Heart right ventricle (tissue), 16 donors: Measurements from ENCODE around the gene KLHL30. TPM values are rescaled to one million over a fixed set of nuclear protein-coding genes. Genes with fewer than 3 reads are reported as not detected.

Source experiments
- ATAC-seq, 8 donors: fragments of 200-7000 bp; cut with Tn5 transposase; one replicate each; pipeline ENCODE4 v1.9.1; 2020; ENCODE audit warnings: mild to moderate bottlenecking in 8 of 8, moderate library complexity in 8 of 8, moderate number of reproducible peaks in 1 of 8
- DNase-seq, 2 donors: peaks; one replicate each; pipeline ENCODE4 v3.0.0-alpha.2; 2020
- H3K27ac ChIP-seq, 10 donors: fragments of 200-600 bp; sonication (generic) in 2 of 10; one replicate each; pipeline versions ENCODE4 v1.5.0 to v1.8.0; 2020 to 2022; ENCODE audit warnings: mild to moderate bottlenecking in 3 of 10
- H3K27me3 ChIP-seq, 7 donors: fragments of 200-600 bp; one replicate each; pipeline ENCODE4 v1.8.0; 2021 to 2022; ENCODE audit warnings: mild to moderate bottlenecking in 2 of 7
- H3K36me3 ChIP-seq, 9 donors: fragments of 200-600 bp; sonication (generic) in 1 of 9; one replicate each; pipeline versions ENCODE4 v1.5.0 to v1.8.0; 2020 to 2022; ENCODE audit warnings: mild to moderate bottlenecking in 2 of 9
- H3K4me1 ChIP-seq, 9 donors: fragments of 200-600 bp; sonication (generic) in 1 of 9; one replicate each; pipeline versions ENCODE4 v1.5.0 to v1.8.0; 2020 to 2022; ENCODE audit warnings: mild to moderate bottlenecking in 4 of 9
- H3K4me3 ChIP-seq, 10 donors: fragments of 200-600 bp; sonication (generic) in 2 of 10; one replicate each; pipeline versions ENCODE4 v1.5.0 to v1.8.0; 2020 to 2022; ENCODE audit warnings: mild to moderate bottlenecking in 7 of 10, moderate library complexity in 2 of 10
- H3K9me3 ChIP-seq, 11 donors: fragments of 200-600 bp in 10 of 11; sonication (generic) in 2 of 11; one replicate each; pipeline versions ENCODE4 v1.5.0 to v1.8.0; 2013 to 2022; ENCODE audit warnings: mild to moderate bottlenecking in 2 of 11, control low read depth in 1 of 11, moderate library complexity in 1 of 11
- WGBS, 2 donors: extraction: QIAGEN DNeasy Blood & Tissue Kit; methylation state at CpG; one replicate each; pipeline ENCODE4 v1.1.7; 2013; ENCODE audit warnings: inconsistent platforms in 1 of 2; 5-methylcytosine and 5-hydroxymethylcytosine counted together
- intact Hi-C, 10 donors: fragments of 100-400 bp; cut with DNase I; formaldehyde crosslinking; loops; one replicate each; pipeline versions ENCODE4 v1.11.1 to v1.14.2; 2022
- polyA plus RNA-seq, 2 donors: library from polyadenylated mRNA; stranded (reverse); fragments of 200-250 nt; gene quantifications; one replicate each; pipeline ENCODE4 v1.2.3, GENCODE V29; 2013
- total RNA-seq, 10 donors: library from RNA; stranded (reverse); fragmentation: NEBNext Ultra II Directional in 3 of 10; extraction: Animal tissue kit (Norgen Biotek cat#: 25700) in 3 of 10; gene quantifications; one replicate each; pipeline versions ENCODE4 v1.2.1 to v1.2.4, GENCODE V29; 2021 to 2023
- TF ChIP-seq, protein P1 (sequence below), 9 donors: fragments of 200-600 bp; sonication (generic) in 2 of 9; IDR thresholded peaks; one replicate each; pipeline versions ENCODE4 v1.5.0 to v1.8.0; 2021 to 2022; ENCODE audit warnings: antibody characterized with exemption in 9 of 9, mild to moderate bottlenecking in 5 of 9, moderate library complexity in 1 of 9
- donor health status: Arrhythmogenic right ventricular cardiomyopathy.
- donor health status: ischemic (EF 13 %, LVEDD 7.1; RV severe dilation, severe dysfunction).
- donor health status: healthy with polysubstance abuse.
- donor health status: DM: no; HTN: yes; CAD: no.
- donor health status: DM: no; HTN: no; CAD: no.
- donor health status: ischemic (EF 25% LVEDD 6.9; RV normal size, moderate dysfunction).
- donor health status: ischemic (EF 25% LVEDD 5.7; RV mildly dilated, moderate dysfunction).
- donor health status: healthy.
- donor health status: DM: yes; HTN: yes; CAD: no.
- donor health status: Ischemic cardiomyopathy.
- donor health status: ischemic (EF 35%, LVEDD 5.7; RV mildly dilated, moderate dysfunction).
- donor health status: nonischemic (EF 11% LVEDD 7.7; RV severe dilation, severe dysfunction).
- donor health status: DM: yes; HTN: yes; CAD: no.
- donor health status: PGD.
- donor health status: ischemic (EF 29% LVEDD 5.4; RV normal size, mild dysfunction).
- donor health status: nonischemic (EF 23%, LVEDD 6.1; RV moderate dilation, normal function).

KLHL30 gene
- total and polyA plus RNA-seq, 12 donors, result 3.0 to 30.1 (median 25.9) TPM

DNA sequence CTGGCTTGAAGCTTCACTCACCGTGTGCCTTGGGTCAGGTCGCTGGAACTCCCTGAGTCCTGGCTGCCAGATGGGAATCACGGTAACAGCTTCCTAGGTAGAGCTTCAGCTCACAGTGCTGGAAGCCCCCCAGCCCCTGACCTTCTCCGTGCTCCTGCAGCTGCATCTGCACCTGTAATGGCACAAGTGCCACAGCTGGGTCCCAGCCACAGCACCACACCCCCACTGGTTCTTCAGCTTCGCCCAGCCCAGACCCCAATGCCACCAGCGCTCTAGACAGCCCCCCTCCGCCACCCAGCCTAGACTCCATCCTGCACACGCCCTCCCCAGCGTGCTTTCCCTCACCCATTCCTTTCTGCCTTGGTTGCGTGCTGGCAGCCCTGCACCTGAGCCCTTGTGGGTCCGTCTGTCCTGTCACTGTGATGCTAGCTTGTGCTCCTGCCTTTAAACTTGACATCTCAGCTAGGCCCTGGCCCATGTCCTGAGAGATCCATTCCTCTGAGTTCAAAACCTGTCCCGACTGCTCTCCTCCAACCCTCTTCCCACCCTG is 45.9 kb upstream of the KLHL30 start:
- H3K27me3 ChIP-seq, result no peaks in the 10 kb centered on the region
- no peak overlapping the region for H3K4me3 ChIP-seq
- peaks cover 0 to 4% (median 0%) of the 10 kb centered on the region in 9 donors for H3K36me3 ChIP-seq
- ATAC-seq (peak in 1 of 8 donors; percentile 19), DNase-seq (no peak)
- WGBS, 2 donors, result 96% methylated on average over 12 of the region's 12 CpGs
- no peak overlapping the region for H3K27ac ChIP-seq
- H3K4me1 ChIP-seq, result peaks cover 0 to 2% (median 0%) of the 10 kb centered on the region in 9 donors
- no peaks in the 10 kb centered on the region for H3K9me3 ChIP-seq
- TF ChIP-seq, protein P1, sequence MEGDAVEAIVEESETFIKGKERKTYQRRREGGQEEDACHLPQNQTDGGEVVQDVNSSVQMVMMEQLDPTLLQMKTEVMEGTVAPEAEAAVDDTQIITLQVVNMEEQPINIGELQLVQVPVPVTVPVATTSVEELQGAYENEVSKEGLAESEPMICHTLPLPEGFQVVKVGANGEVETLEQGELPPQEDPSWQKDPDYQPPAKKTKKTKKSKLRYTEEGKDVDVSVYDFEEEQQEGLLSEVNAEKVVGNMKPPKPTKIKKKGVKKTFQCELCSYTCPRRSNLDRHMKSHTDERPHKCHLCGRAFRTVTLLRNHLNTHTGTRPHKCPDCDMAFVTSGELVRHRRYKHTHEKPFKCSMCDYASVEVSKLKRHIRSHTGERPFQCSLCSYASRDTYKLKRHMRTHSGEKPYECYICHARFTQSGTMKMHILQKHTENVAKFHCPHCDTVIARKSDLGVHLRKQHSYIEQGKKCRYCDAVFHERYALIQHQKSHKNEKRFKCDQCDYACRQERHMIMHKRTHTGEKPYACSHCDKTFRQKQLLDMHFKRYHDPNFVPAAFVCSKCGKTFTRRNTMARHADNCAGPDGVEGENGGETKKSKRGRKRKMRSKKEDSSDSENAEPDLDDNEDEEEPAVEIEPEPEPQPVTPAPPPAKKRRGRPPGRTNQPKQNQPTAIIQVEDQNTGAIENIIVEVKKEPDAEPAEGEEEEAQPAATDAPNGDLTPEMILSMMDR (IDR thresholded peaks at IDR 0.05), result no peak
- intact Hi-C loops, result no loop called here

DNA sequence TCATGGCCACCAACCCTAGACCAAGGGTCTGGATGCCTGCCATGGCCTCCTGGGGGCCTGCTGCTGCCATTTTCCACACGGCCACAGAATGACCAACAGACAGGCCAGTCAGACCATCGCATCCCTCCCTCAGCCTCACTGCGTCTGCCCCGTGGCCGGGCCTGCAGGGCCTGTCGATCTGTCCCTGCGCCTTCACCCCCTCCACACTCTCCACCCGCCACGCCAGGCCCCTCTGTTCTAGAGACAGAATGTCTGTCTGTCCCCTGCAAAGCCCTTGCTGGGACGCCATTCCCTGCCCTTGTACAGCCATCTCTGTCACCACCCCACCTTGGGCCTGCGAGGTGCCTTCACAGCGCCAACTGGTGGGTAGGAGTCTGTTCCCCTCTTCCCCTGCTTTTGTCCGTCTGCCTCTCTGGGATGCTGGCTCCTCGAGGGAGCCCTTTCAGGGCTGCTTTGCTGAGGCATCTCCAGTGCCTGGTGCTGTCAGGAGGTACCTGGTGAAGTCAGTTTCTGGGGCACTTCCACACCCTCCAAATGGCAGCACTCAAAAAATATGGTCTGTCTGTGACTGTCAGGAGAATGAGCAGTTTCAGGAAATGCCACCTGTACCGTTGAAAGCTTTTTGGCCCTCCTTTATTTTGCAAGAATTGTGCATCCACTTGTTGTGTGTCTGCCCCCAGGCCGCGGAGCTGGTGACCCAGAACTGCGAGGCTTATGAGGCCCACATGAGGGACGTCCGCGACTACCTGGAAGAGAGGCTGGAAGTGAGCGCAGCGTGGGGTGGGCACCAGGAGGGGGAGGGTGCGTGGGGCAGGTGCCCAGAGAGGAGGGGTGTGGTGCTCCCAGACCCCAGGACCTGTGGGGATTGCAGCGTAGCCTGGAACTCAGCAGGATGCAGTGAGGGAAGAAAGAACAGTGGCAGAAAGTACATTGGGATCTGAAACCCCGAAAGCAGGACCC is 45.0 kb upstream of the KLHL30 start:
- Histone ChIP-seq H3K4me1 (no peaks in the 10 kb centered on the region), H3K27me3 (no peaks in the 10 kb centered on the region), H3K36me3 (peaks cover 0 to 4% (median 0%) of the 10 kb centered on the region in 9 donors), H3K27ac (no peak overlapping the region), H3K4me3 (no peak overlapping the region), H3K9me3 (no peaks in the 10 kb centered on the region)
- WGBS, 2 donors, result 89 to 91% methylated on average over 26 of the region's 26 CpGs
- intact Hi-C loops, result no loop called here
- TF ChIP-seq, protein P1 (IDR thresholded peaks at IDR 0.05), result no peak
- DNase-seq (no peak), ATAC-seq (peak in 1 of 8 donors; percentile 27)

DNA sequence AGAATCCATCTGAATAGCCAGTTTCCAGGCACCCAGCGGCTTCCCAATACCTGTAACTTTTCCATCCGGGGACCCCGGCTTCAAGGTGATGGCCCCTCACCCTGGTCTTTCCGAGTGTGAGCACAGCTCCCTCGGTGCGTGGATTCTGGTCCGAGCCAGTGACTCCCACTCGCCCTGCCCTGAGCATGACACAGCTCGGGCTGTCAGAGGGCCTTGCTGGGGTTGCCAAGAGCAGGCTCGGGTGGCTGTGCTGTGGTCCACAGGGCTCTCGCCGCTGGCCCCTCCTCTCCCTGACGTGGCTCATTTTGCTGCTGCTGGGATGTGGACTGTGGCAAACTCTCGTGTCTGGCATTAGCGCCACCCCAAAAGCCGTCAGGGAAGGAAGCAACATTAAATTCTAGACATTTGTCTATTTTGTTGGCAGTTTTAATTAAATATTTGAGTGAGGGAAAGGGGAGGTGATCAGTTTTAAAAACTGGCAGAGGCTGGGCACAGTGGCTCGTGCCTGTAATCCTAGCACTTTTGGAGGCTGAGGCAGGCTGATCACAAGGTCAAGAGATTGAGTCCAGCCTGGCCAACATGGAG is 43.9 kb upstream of the KLHL30 start:
- peaks cover 0 to 10% (median 0%) of the 10 kb centered on the region in 9 donors for H3K4me1 ChIP-seq
- no peaks in the 10 kb centered on the region for H3K27me3 ChIP-seq
- H3K9me3 ChIP-seq, result no peaks in the 10 kb centered on the region
- H3K27ac ChIP-seq, result no peak overlapping the region
- intact Hi-C loops, result no loop called here
- DNase-seq (no peak), ATAC-seq (no peak)
- no peaks in the 10 kb centered on the region for H3K36me3 ChIP-seq
- no peak overlapping the region for H3K4me3 ChIP-seq
- WGBS, 2 donors, result 94 to 95% methylated on average over 17 of the region's 17 CpGs
- TF ChIP-seq, protein P1 (IDR thresholded peaks at IDR 0.05), result no peak

DNA sequence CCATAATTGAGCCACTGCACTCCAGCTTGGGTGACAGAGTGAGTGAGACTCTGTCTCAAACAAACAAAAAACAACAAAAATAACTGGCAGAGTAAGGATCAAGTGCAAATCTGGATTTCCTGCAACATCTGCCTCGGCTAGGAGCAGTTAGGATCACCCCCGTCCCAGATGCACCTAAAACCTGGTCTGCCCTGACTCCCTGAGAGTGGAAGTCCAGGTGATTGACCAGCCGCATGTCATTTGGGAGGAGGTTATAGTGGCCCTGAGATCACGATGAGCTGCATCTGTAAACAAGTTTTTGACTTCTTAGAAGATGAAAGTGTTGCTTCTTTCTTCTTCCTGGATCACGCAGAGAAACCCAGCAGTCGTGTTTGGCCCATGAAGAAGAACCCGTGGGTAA is 43.3 kb upstream of the KLHL30 start:
- TF ChIP-seq, protein P1 (IDR thresholded peaks at IDR 0.05), result no peak
- Histone ChIP-seq H3K27me3 (no peaks in the 10 kb centered on the region), H3K9me3 (no peaks in the 10 kb centered on the region), H3K36me3 (no peaks in the 10 kb centered on the region), H3K4me1 (peaks cover 0 to 13% (median 0%) of the 10 kb centered on the region in 9 donors), H3K27ac (no peak overlapping the region), H3K4me3 (no peak overlapping the region)
- DNase-seq (no peak), ATAC-seq (no peak)
- 85 to 86% methylated on average over 7 of the region's 7 CpGs for WGBS, 2 donors
- intact Hi-C loops, result no loop called here
